GM19467 (cell line): ENCODE data around the gene VPS54.

Experiments
- ATAC-seq: cut with Tn5 transposase; IDR thresholded peaks from one replicate; pipeline ENCODE4 v1.9.1; 2021; ENCODE audit warnings: mild to moderate bottlenecking, moderate library complexity; ENCODE audit not compliant: unreplicated experiment

The VPS54 gene

GRCh38 chr2:63875131-63875527 lies 144.1 kb downstream of the VPS54 start:
- no peak for ATAC-seq

DNA sequence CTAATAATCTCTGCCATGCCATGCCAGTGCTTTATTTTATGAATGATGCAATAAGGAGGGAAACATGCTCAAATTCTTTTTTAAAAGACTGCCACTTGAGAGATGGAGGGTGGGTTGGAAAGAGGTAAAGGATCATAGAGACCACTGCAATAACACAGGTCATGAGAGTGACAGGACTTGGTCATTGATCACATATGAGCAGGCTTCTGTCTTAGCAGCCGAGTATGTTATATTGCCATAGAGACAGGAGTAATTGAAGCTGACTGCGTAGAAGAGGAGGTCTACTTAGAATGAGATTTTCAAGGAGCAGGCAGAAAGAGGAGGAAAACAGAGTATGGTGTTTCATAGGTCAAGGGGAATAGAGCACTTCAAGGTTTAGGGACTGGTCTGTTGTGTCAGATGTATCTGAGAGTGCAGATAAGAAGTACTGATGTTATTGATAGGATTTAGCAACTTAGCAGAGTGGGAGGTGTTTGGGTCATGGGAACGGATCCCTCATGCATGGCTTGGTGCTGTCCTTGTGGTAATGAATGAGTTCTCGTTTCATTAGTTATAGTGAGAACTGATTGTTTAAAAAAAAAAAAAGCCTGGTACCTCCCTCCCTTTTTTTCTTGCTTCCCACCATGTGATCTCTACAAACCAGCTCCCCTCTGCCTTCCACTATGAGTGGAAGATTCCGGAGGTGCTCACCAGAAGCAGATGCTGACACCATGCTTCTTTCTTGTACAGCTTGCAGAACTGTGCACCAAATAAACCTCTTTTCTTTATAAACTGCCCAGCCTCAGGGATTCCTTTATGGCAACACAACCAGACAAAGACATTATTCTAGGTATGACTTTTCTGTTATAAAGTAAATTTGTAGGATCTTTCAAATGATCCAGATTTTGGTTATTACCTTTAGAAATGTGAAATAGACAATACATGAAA lies 144.8 kb downstream of the VPS54 start:
- no peak for ATAC-seq

DNA sequence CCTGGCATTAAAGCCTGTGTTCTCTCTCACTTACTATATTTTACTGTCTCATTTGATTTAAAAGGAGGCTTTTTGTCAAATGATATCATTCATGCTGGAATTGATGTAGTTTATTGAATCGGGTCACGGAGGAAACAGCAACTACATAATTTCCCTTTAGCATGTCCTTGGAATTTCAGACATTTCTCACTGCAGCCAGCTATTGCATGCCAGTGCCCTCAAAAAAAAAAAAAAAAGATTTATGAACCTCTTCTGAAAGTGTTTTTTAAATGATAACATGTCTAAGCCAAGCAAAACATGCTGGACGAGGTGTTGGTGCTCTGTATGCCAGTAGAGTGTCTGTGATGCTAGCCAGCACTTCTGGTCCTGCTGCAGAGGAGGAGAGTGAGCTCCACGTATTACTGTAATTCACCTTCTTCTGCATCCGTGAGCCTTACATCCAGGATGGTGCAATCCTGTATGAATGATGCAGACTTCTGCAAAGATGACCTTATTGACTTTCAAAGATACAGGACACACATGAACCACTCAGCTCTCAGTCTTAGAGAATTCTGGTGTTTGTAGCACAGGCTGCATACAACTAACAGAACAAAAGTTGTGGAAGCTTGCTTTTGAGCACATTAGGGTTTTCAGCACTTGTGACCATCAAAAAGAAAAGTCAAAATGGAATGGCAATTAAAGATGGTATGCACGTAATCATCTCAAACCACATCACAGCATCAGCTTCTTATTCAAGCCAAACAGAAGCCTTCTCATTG lies 146.5 kb downstream of the VPS54 start:
- no peak for ATAC-seq

DNA sequence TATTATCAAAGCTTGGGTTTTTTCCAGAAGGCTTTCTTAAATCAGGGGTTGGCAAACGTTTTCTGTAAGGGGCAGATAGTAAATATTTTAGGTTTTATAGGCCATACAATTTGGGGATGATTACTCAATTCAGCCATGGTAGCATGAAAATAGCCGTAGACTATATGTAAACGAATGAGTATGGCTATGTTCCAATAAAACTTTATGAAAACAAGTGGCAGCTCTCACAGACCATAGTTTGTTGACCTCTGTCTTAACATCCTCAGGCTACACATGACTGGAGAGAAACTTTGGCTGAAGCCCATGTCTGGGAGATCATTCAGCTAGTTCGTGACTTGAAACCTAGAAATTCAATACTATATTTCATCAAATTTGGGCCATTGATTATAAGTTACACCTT lies 147.4 kb downstream of the VPS54 start:
- ATAC-seq = no peak

- no peak for ATAC-seq
Observed at GRCh38 chr2:63870679-63871078, 148.5 kb downstream of the VPS54 start.

- no peak for ATAC-seq
Observed at GRCh38 chr2:63866009-63866709, 153.1 kb downstream of the VPS54 start.

DNA sequence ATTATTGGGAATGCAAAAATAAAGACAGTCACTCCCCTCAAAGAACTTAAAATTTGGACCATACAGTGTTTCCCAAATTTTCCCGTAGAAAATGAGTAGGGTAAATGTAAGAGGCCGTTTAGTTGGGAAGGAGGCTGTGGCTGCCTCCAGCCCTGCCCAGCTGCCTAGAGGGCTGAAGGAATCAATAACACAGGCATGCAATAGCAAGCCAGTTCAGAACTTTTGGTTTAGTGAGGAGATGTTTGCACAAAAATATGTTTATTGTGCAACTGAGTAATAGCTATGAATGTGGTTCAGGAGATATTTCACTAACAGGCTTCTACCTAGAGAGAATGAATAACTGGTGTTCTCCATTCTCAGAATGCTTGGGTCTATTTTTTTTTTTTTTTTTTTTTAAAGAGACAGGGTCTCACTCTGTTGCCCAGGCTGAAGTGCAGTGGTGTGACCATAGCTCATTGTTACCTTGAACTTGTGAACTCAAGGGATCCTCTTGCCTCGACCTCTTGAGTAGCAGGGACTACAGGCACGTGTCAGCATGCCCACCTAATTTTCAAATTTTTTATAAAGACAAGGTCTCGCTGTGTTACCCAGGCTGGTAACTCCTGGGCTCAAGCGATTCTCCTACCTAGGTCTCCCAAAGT lies 153.9 kb downstream of the VPS54 start:
- no peak for ATAC-seq

GRCh38 chr2:63863707-63864106 lies 155.5 kb downstream of the VPS54 start:
- no peak for ATAC-seq

- no peak for ATAC-seq
Observed at GRCh38 chr2:63862806-63863205, 156.4 kb downstream of the VPS54 start.

DNA sequence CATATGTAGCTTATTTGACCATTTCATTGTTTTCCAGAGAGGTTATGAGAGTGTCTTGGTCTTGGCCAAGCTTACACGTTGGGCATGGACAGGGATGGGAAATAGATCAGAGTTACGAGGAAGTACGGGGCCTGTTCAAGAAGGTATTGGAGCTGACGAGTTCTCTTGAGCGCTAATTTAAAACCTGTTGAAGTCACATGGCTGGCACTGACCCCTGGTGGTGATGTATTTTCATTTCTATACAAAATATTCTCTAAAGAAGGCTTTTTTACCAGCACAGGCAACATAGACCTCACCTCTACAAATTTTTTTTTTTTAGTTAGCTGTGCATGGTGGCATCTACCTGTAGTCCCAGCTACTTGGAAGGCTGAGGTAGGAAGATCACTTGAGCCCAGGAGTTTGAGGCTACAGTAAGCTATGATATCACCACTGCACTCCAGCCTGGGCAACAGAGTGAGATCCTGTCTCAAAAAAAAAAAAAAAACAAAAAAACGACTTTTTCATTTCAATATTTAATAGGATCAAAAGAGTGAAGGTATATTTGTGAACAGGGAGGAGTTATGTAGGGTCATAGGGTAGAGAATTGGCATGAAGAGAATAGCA lies 157.9 kb downstream of the VPS54 start:
- ATAC-seq = peak; percentile 48

DNA sequence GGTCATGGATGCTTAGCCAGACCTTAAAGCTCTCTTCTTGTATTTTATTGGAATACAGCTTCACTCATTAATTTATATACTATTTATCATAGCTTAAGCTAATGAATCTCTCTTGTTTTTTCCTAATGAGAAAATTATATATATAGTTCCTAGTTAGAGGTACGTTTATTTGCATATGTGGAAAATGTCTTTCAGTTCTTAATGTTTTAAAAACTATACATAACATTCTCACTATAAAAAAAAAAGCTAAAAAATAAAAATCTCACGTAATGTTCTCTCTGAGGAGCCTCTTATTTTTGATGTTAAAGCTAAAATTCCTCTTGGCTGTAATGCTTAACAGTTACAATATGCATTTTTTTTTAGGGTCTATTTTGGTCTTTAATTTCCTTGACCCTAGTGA lies 160.9 kb downstream of the VPS54 start:
- ATAC-seq = no peak

GRCh38 chr2:63856303-63856603 lies 163.0 kb downstream of the VPS54 start:
- no peak for ATAC-seq

DNA sequence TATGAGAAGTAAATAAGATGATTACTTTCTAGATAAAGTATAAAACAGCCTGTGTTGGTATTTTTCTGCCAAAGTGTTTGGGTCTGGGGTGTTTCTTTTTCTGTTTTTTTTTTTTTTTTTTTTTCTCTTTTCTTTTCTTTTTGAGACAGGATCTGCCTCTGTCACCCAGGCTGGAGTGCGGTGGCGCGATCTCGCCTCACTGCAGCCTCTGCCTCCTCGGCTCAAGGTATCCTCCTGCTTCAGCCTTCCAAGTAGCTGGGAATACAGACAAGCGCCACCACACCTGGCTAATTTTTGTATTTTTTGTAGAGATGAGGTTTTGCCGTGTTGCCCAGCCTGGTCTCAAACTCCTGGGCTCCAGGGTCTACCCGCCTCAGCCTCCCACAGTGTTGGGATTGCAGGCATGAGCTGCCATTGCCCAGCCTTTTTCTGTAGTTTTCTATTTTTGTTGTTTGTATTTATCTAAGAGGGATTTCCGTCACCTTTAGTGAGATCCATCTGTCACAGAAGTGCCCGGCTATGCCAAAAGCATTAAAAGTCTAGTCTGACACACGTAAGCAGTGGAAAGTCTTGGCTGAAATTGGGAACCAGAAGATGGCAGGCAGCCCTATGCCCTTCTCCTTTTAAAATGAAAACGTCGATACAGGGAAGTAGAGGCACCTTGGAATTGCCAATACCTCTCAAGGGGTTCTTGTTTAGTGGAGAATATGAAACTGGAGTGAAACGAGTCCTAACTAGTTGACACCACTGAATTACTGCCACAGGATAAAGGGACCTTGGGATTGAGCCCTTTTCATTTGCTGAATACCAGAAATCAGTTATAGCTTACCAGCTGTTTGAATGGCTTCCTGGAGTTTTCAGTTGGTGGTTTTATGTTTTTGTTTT lies 163.6 kb downstream of the VPS54 start:
- ATAC-seq = no peak

- ATAC-seq = no peak
Observed at GRCh38 chr2:63853527-63854310, 165.5 kb downstream of the VPS54 start.

- ATAC-seq = no peak
Observed at GRCh38 chr2:63851691-63852311, 167.4 kb downstream of the VPS54 start.

- ATAC-seq = no peak
Observed at GRCh38 chr2:63850649-63851048, 168.6 kb downstream of the VPS54 start.

DNA sequence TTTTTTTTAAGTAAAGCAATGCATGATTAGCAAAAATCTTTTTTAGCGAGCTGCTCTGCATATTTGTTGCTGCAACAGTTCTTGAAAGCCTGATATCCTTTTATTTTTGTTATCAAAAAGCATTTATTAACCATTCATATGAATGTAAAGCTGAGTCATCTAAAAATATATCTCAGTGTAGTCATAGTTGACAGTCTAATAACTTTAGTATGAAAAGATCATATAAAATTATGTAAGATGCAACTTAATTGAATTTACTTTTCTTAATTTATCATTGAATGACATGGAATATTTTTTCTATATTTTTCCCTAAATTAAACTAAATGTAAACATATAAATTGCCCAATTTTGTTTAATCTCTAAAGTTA lies 169.0 kb downstream of the VPS54 start:
- ATAC-seq = no peak

GRCh38 chr2:63849381-63850203 lies 169.6 kb downstream of the VPS54 start:
- no peak for ATAC-seq
